Natural killer cell (primary cell): ENCODE measurements around the gene SLC7A6. TPM values are rescaled to one million over a fixed set of nuclear protein-coding genes. Genes with fewer than 3 reads are reported as not detected.

Source experiments
- ATAC-seq, 3 donors: fragments of 150-1000 bp in 2 of 3; fragments of 200-7000 bp in 1 of 3; cut with Tn5 transposase; 1 replicate in 1 of 3; 2 replicates in 2 of 3; pipeline ENCODE4 v1.10.0; 2021; ENCODE audit warnings: mild to moderate bottlenecking in 2 of 3, moderate library complexity in 2 of 3
- DNase-seq, 2 donors: peaks; one replicate each; pipeline versions ENCODE4 v3.0.0 to v3.0.0-alpha.2; 2013 to 2021; ENCODE audit warnings: mixed read lengths in 1 of 2
- H3K27ac ChIP-seq: one replicate; pipeline ENCODE4 v1.5.1; 2013; ENCODE audit warnings: mild to moderate bottlenecking, low read length
- H3K27me3 ChIP-seq: one replicate; pipeline ENCODE4 v1.6.1; 2013; ENCODE audit warnings: low read length; ENCODE audit not compliant: control insufficient read depth, insufficient read depth
- H3K36me3 ChIP-seq: one replicate; pipeline ENCODE4 v1.6.1; 2013; ENCODE audit warnings: low read length; ENCODE audit not compliant: control insufficient read depth, insufficient read depth
- H3K4me1 ChIP-seq: one replicate; pipeline ENCODE4 v1.6.1; 2013; ENCODE audit warnings: low read length; ENCODE audit not compliant: control insufficient read depth, insufficient read depth
- H3K4me3 ChIP-seq: one replicate; pipeline ENCODE4 v1.5.1; 2013; ENCODE audit warnings: low read length
- H3K9me3 ChIP-seq: one replicate; pipeline ENCODE4 v1.6.1; 2013; ENCODE audit warnings: low read length; ENCODE audit not compliant: control insufficient read depth, insufficient read depth
- H3K27ac Mint-ChIP-seq, 2 donors: one replicate each; pipeline ENCODE4 v1.8.0; 2022; ENCODE audit warnings: mild to moderate bottlenecking in 2 of 2, mixed read lengths in 2 of 2, moderate library complexity in 1 of 2
- H3K27me3 Mint-ChIP-seq, 2 donors: one replicate each; pipeline ENCODE4 v1.8.0; 2022; ENCODE audit warnings: low read depth in 2 of 2, mixed read lengths in 2 of 2
- H3K36me3 Mint-ChIP-seq: one replicate; pipeline ENCODE4 v1.8.0; 2022; ENCODE audit warnings: mixed read lengths
- H3K4me1 Mint-ChIP-seq, 2 donors: one replicate each; pipeline ENCODE4 v1.8.0; 2022; ENCODE audit warnings: mixed read lengths in 2 of 2
- H3K4me3 Mint-ChIP-seq: one replicate; pipeline ENCODE4 v1.8.0; 2022; ENCODE audit warnings: mild to moderate bottlenecking, moderate library complexity, mixed read lengths
- H3K9me3 Mint-ChIP-seq, 2 donors: one replicate each; pipeline ENCODE4 v1.8.0; 2022; ENCODE audit warnings: mixed read lengths in 2 of 2
- CTCF ChIP-seq: fragments of 200-600 bp; IDR thresholded peaks from one replicate; pipeline ENCODE4 v1.8.0; 2022; ENCODE audit warnings: antibody characterized with exemption
- WGBS: methylation state at CpG from one replicate; pipeline ENCODE4 v1.1.7; 2013; ENCODE audit warnings: missing lambda C conversion rate; ENCODE audit not compliant: insufficient coverage; 5-methylcytosine and 5-hydroxymethylcytosine counted together
- intact Hi-C: fragments of 100-400 bp; cut with micrococcal nuclease; formaldehyde crosslinking; loops from one replicate; pipeline ENCODE4 v1.14.2; 2022
- total RNA-seq, 4 donors: library from RNA; stranded (reverse); fragments of 120-200 nt in 1 of 4; gene quantifications; one replicate each; pipeline versions ENCODE4 v1.2.3 to v1.2.4, GENCODE V29; 2013 to 2022

Gene SLC7A6
- total RNA-seq, result 10 to 100 TPM; 46.6 to 84.9 (median 69.6) TPM
- 53.7 TPM for total RNA-seq (2013)

- TF ChIP-seq CTCF, result peak; percentile 73
- intact Hi-C loops, result loop anchor here (1.0 to 2.0 kb wide), 3 partner anchors 20 to 47 kb away; partner anchors contain the start of genes PLA2G15 and PRMT7
- H3K27me3 Mint-ChIP-seq, result no peaks in the 10 kb centered on the region
- no peaks in the 10 kb centered on the region for H3K27me3 ChIP-seq
- H3K27ac Mint-ChIP-seq, result peak within 1 kb of the TSS; percentile 95 to 100
- H3K36me3 Mint-ChIP-seq, result no peaks in the 10 kb centered on the region
- peaks cover 39% of the 10 kb centered on the region for H3K4me1 ChIP-seq
- H3K36me3 ChIP-seq, result peaks cover 14% of the 10 kb centered on the region
- no peaks in the 10 kb centered on the region for H3K9me3 Mint-ChIP-seq
- DNase-seq, result peak; percentile 86 to 91
- H3K4me3 Mint-ChIP-seq, result peak within 1 kb of the TSS; percentile 96
- H3K4me3 ChIP-seq, result peak within 1 kb of the TSS; percentile 89
- H3K27ac ChIP-seq, result peak within 1 kb of the TSS; percentile 98
- peaks cover 25 to 48% of the 10 kb centered on the region in 2 donors for H3K4me1 Mint-ChIP-seq
- no peaks in the 10 kb centered on the region for H3K9me3 ChIP-seq
- peak; percentile 73 to 88 (median 77) for ATAC-seq
- under 1% methylated on average over 123 of the region's 123 CpGs for WGBS
Measured at GRCh38 chr16:68264128-68265077, at the start of gene SLC7A6. SLC7A6 (plus strand) TSS chr16:68264526; CDS start chr16:68274727, 10,201 bp downstream.

DNA sequence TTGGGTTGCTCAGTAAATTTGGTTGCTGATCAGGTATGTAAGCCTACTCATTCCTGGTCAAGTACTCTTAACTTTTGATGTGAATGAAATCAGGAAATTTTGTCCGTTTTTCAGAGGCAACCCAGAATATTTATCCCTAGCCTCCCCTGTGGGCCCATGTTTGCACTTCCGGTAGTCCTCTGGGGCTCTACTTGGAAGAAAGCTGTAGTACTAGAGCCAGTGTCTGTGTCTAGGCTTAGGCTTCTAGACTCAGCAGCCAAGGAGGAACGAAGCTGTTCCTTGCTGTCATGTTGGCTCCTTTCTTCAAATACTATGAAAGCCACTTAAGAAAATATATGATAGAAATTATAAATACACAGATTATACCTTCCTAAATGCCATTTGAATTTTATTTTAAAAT, 49.6 kb upstream of the SLC7A6 start:
- Mint-ChIP-seq H3K36me3 (peaks cover 5% of the 10 kb centered on the region), H3K4me1 (peaks cover 24 to 32% of the 10 kb centered on the region in 2 donors), H3K9me3 (no peaks in the 10 kb centered on the region), H3K4me3 (no peak overlapping the region), H3K27me3 (no peaks in the 10 kb centered on the region), H3K27ac (peak overlapping the region; percentile 45 to 64)
- Histone ChIP-seq H3K4me3 (no peak overlapping the region), H3K36me3 (peaks cover 17% of the 10 kb centered on the region), H3K27me3 (no peaks in the 10 kb centered on the region), H3K27ac (no peak overlapping the region), H3K4me1 (no peaks in the 10 kb centered on the region), H3K9me3 (no peaks in the 10 kb centered on the region)
- intact Hi-C loops, result no loop called here
- no peak for DNase-seq
- no peak for TF ChIP-seq CTCF
- no peak for ATAC-seq
- WGBS, result 96% methylated on average over 2 of the region's 3 CpGs

DNA sequence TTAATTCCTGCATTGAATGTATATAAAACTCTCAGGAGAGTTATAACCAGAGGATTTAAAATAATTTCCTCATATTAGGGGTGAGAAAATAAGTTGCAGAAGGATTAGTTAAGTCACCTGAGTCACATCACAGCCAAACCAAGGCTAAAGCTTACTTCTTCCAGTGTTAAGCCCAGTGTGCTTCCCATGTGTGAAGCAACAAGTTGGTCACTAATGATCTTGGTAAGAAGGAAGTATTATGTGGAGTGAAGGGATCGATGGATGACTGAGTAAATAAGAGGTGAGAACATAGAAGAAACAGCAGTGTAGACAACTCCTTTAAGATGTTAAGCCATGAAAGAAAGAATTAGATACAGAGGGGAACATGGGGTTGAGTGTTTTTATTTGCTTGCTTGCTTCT, 49.0 kb upstream of the SLC7A6 start:
- H3K9me3 Mint-ChIP-seq, result no peaks in the 10 kb centered on the region
- no peak overlapping the region for H3K4me3 ChIP-seq
- H3K27ac Mint-ChIP-seq, result peak overlapping the region; percentile 45 to 64
- ATAC-seq, result no peak
- no peak overlapping the region for H3K4me3 Mint-ChIP-seq
- H3K27ac ChIP-seq, result no peak overlapping the region
- peaks cover 29 to 36% of the 10 kb centered on the region in 2 donors for H3K4me1 Mint-ChIP-seq
- no peaks in the 10 kb centered on the region for H3K27me3 Mint-ChIP-seq
- no peaks in the 10 kb centered on the region for H3K4me1 ChIP-seq
- DNase-seq, result no peak
- no peaks in the 10 kb centered on the region for H3K27me3 ChIP-seq
- H3K36me3 Mint-ChIP-seq, result peaks cover 5% of the 10 kb centered on the region
- WGBS, result 96% methylated on average over 1 of the region's 1 CpG
- no peaks in the 10 kb centered on the region for H3K9me3 ChIP-seq
- peaks cover 17% of the 10 kb centered on the region for H3K36me3 ChIP-seq
- no peak for TF ChIP-seq CTCF
- intact Hi-C loops, result no loop called here
